Mesenchymal stem cell (in vitro differentiated cells and primary cell): ENCODE results near the gene OTULIN.

Experiments
- DNase-seq: peaks from one replicate; pipeline ENCODE4 v3.0.0-alpha.2; 2013
- H2AFZ ChIP-seq: one replicate; pipeline ENCODE4 v1.6.1; 2013; ENCODE audit warnings: low read depth, mild to moderate bottlenecking, control low read depth, inconsistent platforms, low read length, moderate library complexity
- H2AK5ac ChIP-seq: 2 replicates; pipeline ENCODE4 v1.6.1; 2013; ENCODE audit warnings: low read length, moderate library complexity, mild to moderate bottlenecking, inconsistent platforms; ENCODE audit not compliant: severe bottlenecking
- H2BK120ac ChIP-seq: one replicate; pipeline ENCODE4 v1.6.1; 2013; ENCODE audit warnings: low read depth, mild to moderate bottlenecking, inconsistent platforms, low read length, moderate library complexity
- H2BK12ac ChIP-seq, 2 experiments: one replicate each; pipeline ENCODE4 v1.6.1; 2013; ENCODE audit warnings: inconsistent platforms in 2 of 2, low read length in 2 of 2, mild to moderate bottlenecking in 2 of 2, moderate library complexity in 2 of 2, control low read depth in 1 of 2
- H2BK15ac ChIP-seq: one replicate; pipeline ENCODE4 v1.6.1; 2013; ENCODE audit warnings: mild to moderate bottlenecking, low read depth, inconsistent platforms; ENCODE audit not compliant: poor library complexity, severe bottlenecking
- H2BK5ac ChIP-seq: 2 replicates; pipeline ENCODE4 v1.6.1; 2013; ENCODE audit warnings: low read depth, mild to moderate bottlenecking, low read length, control low read depth, inconsistent platforms; ENCODE audit not compliant: poor library complexity, severe bottlenecking
- H3K14ac ChIP-seq, 2 experiments: one replicate each; pipeline ENCODE4 v1.6.1; 2013; ENCODE audit warnings: inconsistent platforms in 2 of 2, low read length in 2 of 2, control low read depth in 1 of 2, mild to moderate bottlenecking in 1 of 2, moderate library complexity in 1 of 2
- H3K18ac ChIP-seq, 2 experiments: one replicate each; pipeline ENCODE4 v1.6.1; 2013; ENCODE audit warnings: inconsistent platforms in 2 of 2, low read length in 2 of 2, control low read depth in 1 of 2, low read depth in 1 of 2, mild to moderate bottlenecking in 1 of 2
- H3K23ac ChIP-seq, 2 experiments: one replicate each; pipeline ENCODE4 v1.6.1; 2013; ENCODE audit warnings: inconsistent platforms in 2 of 2, low read length in 2 of 2, mild to moderate bottlenecking in 2 of 2, moderate library complexity in 2 of 2, control low read depth in 1 of 2
- H3K27ac ChIP-seq: 2 replicates; pipeline ENCODE4 v1.5.1; 2013; ENCODE audit warnings: mild to moderate bottlenecking, moderate library complexity, low read length, control low read depth, inconsistent platforms; ENCODE audit not compliant: poor library complexity, severe bottlenecking
- H3K27me3 ChIP-seq, 2 experiments: 2 replicates each; pipeline versions ENCODE4 v1.6.1 to v1.7.0; 2013; ENCODE audit warnings: low read length in 2 of 2, mild to moderate bottlenecking in 2 of 2, moderate library complexity in 2 of 2, control low read depth in 1 of 2, inconsistent platforms in 1 of 2; ENCODE audit not compliant: control insufficient read depth in 1 of 2, insufficient read depth in 1 of 2
- H3K36me3 ChIP-seq, 2 experiments: 2 replicates each; pipeline versions ENCODE4 v1.6.1 to v1.7.0; 2013; ENCODE audit warnings: low read length in 2 of 2, control low read depth in 1 of 2, inconsistent platforms in 1 of 2, low read depth in 1 of 2, mild to moderate bottlenecking in 1 of 2; ENCODE audit not compliant: insufficient read depth in 2 of 2, control insufficient read depth in 1 of 2
- H3K4ac ChIP-seq, 2 experiments: one replicate each; pipeline ENCODE4 v1.6.1; 2013; ENCODE audit warnings: inconsistent platforms in 2 of 2, low read length in 2 of 2, mild to moderate bottlenecking in 2 of 2, moderate library complexity in 2 of 2, control low read depth in 1 of 2, low read depth in 1 of 2
- H3K4me1 ChIP-seq: 2 replicates; pipeline ENCODE4 v1.6.1; 2013; ENCODE audit warnings: low read depth, low read length, control low read depth; ENCODE audit not compliant: control insufficient read depth, insufficient read depth
- H3K4me2 ChIP-seq: 2 replicates; pipeline ENCODE4 v1.6.1; 2013; ENCODE audit warnings: low read length, mild to moderate bottlenecking, inconsistent platforms; ENCODE audit not compliant: poor library complexity, severe bottlenecking
- H3K4me3 ChIP-seq, 2 experiments: 2 replicates each; pipeline versions ENCODE4 v1.5.1 to v1.7.0; 2013; ENCODE audit warnings: low read length in 2 of 2, mild to moderate bottlenecking in 2 of 2, control low read depth in 1 of 2, low read depth in 1 of 2; ENCODE audit not compliant: insufficient read depth in 1 of 2
- H3K79me1 ChIP-seq: replicated peaks from 2 replicates; pipeline ENCODE4 v1.6.1; 2013; ENCODE audit warnings: mild to moderate bottlenecking, control low read depth, low read length, inconsistent platforms; ENCODE audit not compliant: poor library complexity, severe bottlenecking
- H3K9ac ChIP-seq: 2 replicates; pipeline ENCODE4 v1.7.0; 2013; ENCODE audit warnings: mild to moderate bottlenecking, low read length, moderate library complexity
- H3K9me3 ChIP-seq: 2 replicates; pipeline ENCODE4 v1.7.0; 2013; ENCODE audit warnings: mild to moderate bottlenecking, low read length; ENCODE audit not compliant: control insufficient read depth
- H4K8ac ChIP-seq: one replicate; pipeline ENCODE4 v1.6.1; 2013; ENCODE audit warnings: inconsistent platforms, mild to moderate bottlenecking, low read length, moderate library complexity
- H4K91ac ChIP-seq: one replicate; pipeline ENCODE4 v1.6.1; 2013; ENCODE audit warnings: mild to moderate bottlenecking, low read length, inconsistent platforms
- WGBS: methylation state at CpG from one replicate; pipeline ENCODE4 v1.1.7; 2013; ENCODE audit warnings: mixed read lengths; 5-methylcytosine and 5-hydroxymethylcytosine counted together

OTULIN gene

GRCh38 chr5:14674983-14675854 lies 10.7 kb downstream of the OTULIN start:
- Histone ChIP-seq H3K4ac (no peak overlapping the region), H2BK5ac (no peak overlapping the region), H2AFZ (no peak overlapping the region), H2AK5ac (no peak overlapping the region), H3K23ac (no peak overlapping the region), H3K79me1 (peaks cover 31% of the 10 kb centered on the region), H3K27ac (peak overlapping the region; percentile 60), H3K4me1 (peaks cover 18% of the 10 kb centered on the region), H2BK12ac (no peak overlapping the region), H3K27me3 (no peaks in the 10 kb centered on the region), H4K8ac (no peak overlapping the region), H3K9me3 (no peaks in the 10 kb centered on the region), H2BK15ac (no peak overlapping the region), H3K36me3 (peaks cover 10 to 36% of the 10 kb centered on the region in 2 experiments), H3K14ac (no peak overlapping the region), H3K9ac (no peak overlapping the region), H4K91ac (no peak overlapping the region), H3K4me2 (no peak overlapping the region), H2BK120ac (no peak overlapping the region), H3K4me3 (no peak overlapping the region), H3K18ac (peak overlapping the region in 1 of 2 experiments; percentile 55)
- 97% methylated on average over 7 of the region's 8 CpGs for WGBS
- no peak for DNase-seq

DNA sequence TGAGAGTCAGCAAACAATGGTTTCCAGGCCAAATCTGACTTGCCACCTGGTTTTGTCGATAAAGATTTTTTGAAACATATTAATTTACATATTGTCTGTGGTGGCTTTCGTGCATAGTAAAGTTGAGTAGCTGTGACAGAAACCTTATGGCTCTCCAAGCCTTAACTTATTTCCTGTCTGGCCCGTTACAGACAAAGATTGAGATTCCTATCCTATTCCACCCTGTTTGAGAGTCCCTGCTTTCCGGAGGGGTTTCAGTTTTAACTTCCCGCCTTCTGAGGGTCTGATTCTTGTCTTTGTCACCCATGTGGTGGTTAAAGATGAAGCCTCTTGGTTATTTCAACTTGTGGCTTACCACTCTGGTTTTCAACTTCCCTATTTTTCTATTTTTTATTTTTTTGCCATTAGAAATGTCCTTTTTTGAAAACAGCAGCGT lies 11.4 kb downstream of the OTULIN start:
- H2BK5ac ChIP-seq, result no peak overlapping the region
- H3K9me3 ChIP-seq, result no peaks in the 10 kb centered on the region
- no peaks in the 10 kb centered on the region for H3K27me3 ChIP-seq
- no peak overlapping the region for H4K8ac ChIP-seq
- H2AFZ ChIP-seq, result no peak overlapping the region
- no peak overlapping the region for H2BK15ac ChIP-seq
- peak; percentile 36 for DNase-seq
- H3K4me3 ChIP-seq, result no peak overlapping the region
- no peak overlapping the region for H3K9ac ChIP-seq
- peaks cover 18% of the 10 kb centered on the region for H3K4me1 ChIP-seq
- no peak overlapping the region for H3K23ac ChIP-seq
- H3K79me1 ChIP-seq, result peaks cover 35% of the 10 kb centered on the region
- peak overlapping the region; percentile 27 for H2AK5ac ChIP-seq
- H3K4ac ChIP-seq, result no peak overlapping the region
- H2BK120ac ChIP-seq, result no peak overlapping the region
- H3K14ac ChIP-seq, result no peak overlapping the region
- peaks cover 17 to 41% of the 10 kb centered on the region in 2 experiments for H3K36me3 ChIP-seq
- peak overlapping the region; percentile 60 for H3K27ac ChIP-seq
- WGBS, result 92% methylated on average over 3 of the region's 6 CpGs
- no peak overlapping the region for H4K91ac ChIP-seq
- no peak overlapping the region for H2BK12ac ChIP-seq
- H3K18ac ChIP-seq, result no peak overlapping the region
- no peak overlapping the region for H3K4me2 ChIP-seq

- Histone ChIP-seq H2AFZ (no peak overlapping the region), H3K4ac (peak overlapping the region in 1 of 2 experiments; percentile 60), H3K18ac (peak overlapping the region; percentile 29 to 81), H4K8ac (peak overlapping the region; percentile 41), H3K36me3 (peaks cover 18 to 45% of the 10 kb centered on the region in 2 experiments), H3K79me1 (peaks cover 34% of the 10 kb centered on the region), H3K4me3 (no peak overlapping the region), H2BK12ac (peak overlapping the region; percentile 1 to 28), H3K27ac (no peak overlapping the region), H2BK120ac (no peak overlapping the region), H3K4me2 (no peak overlapping the region), H2BK5ac (no peak overlapping the region), H4K91ac (peak overlapping the region; percentile 29), H3K23ac (peak overlapping the region in 1 of 2 experiments; percentile 46), H3K27me3 (no peaks in the 10 kb centered on the region), H3K4me1 (peaks cover 18% of the 10 kb centered on the region), H2AK5ac (peak overlapping the region; percentile 8), H3K14ac (peak overlapping the region in 1 of 2 experiments; percentile 7), H2BK15ac (no peak overlapping the region), H3K9me3 (no peaks in the 10 kb centered on the region), H3K9ac (no peak overlapping the region)
- DNase-seq, result peak; percentile 51
- 77% methylated on average over 3 of the region's 3 CpGs for WGBS
Observed at GRCh38 chr5:14676320-14676719, 11.8 kb downstream of the OTULIN start.

- Histone ChIP-seq H3K4me1 (peaks cover 14% of the 10 kb centered on the region), H3K27ac (no peak overlapping the region), H2BK120ac (no peak overlapping the region), H3K4ac (no peak overlapping the region), H4K91ac (no peak overlapping the region), H3K14ac (no peak overlapping the region), H3K4me2 (no peak overlapping the region), H4K8ac (no peak overlapping the region), H2BK12ac (no peak overlapping the region), H3K23ac (no peak overlapping the region), H2BK15ac (no peak overlapping the region), H3K9me3 (no peaks in the 10 kb centered on the region), H2BK5ac (no peak overlapping the region), H3K4me3 (no peak overlapping the region), H3K36me3 (peaks cover 22 to 67% of the 10 kb centered on the region in 2 experiments), H2AFZ (no peak overlapping the region), H3K9ac (no peak overlapping the region), H3K79me1 (peaks cover 33% of the 10 kb centered on the region), H2AK5ac (no peak overlapping the region), H3K27me3 (no peaks in the 10 kb centered on the region), H3K18ac (no peak overlapping the region)
- no peak for DNase-seq
- 100% methylated on average over 4 of the region's 5 CpGs for WGBS
Observed at GRCh38 chr5:14678773-14679334, 14.3 kb downstream of the OTULIN start.
